Keratinocyte (primary cell): ENCODE data around the gene RNASE13. TPM values are rescaled to one million over a fixed set of nuclear protein-coding genes. Genes with fewer than 3 reads are reported as not detected.
"Not testable (repeated sequence)": the region's sequence is repeated elsewhere in the genome, so short reads cannot be mapped to it uniquely, and the experiment has no call there.

Experiments used
- DNase-seq: peaks from one replicate; pipeline ENCODE4 v3.0.0-alpha.2; 2011; ENCODE audit warnings: low read depth, missing footprints, low spot score
- FAIRE-seq: peaks from 2 replicates; lab custom pipeline; 2011; peaks lifted over from hg19 to GRCh38; lab: Jason Lieb, UNC
- H2AFZ ChIP-seq: 2 replicates; pipeline ENCODE4 v1.6.0; 2012; ENCODE audit warnings: low read length, control low read depth, inconsistent platforms; ENCODE audit not compliant: control insufficient read depth
- H3K27ac ChIP-seq: 2 replicates; pipeline ENCODE4 v1.5.1; 2011; ENCODE audit warnings: low read length; ENCODE audit not compliant: control insufficient read depth, insufficient read depth
- H3K27me3 ChIP-seq: 3 replicates; pipeline ENCODE4 v1.6.0; 2011; ENCODE audit warnings: low read length; ENCODE audit not compliant: control insufficient read depth, insufficient read depth; ENCODE audit errors: extremely low read depth
- H3K36me3 ChIP-seq, 2 experiments: 2 replicates in 1 of 2; 3 replicates in 1 of 2; pipeline ENCODE4 v1.5.1; 2011; ENCODE audit warnings: low read length in 2 of 2, mild to moderate bottlenecking in 1 of 2; ENCODE audit not compliant: control insufficient read depth in 2 of 2, insufficient read depth in 2 of 2; ENCODE audit errors: extremely low read depth in 1 of 2
- H3K4me1 ChIP-seq: 3 replicates; pipeline ENCODE4 v1.5.1; 2011; ENCODE audit warnings: low read length; ENCODE audit not compliant: control insufficient read depth, insufficient read depth; ENCODE audit errors: extremely low read depth
- H3K4me2 ChIP-seq: 3 replicates; pipeline ENCODE4 v1.6.0; 2011; ENCODE audit warnings: low read depth, low read length; ENCODE audit not compliant: control insufficient read depth, insufficient read depth; ENCODE audit errors: extremely low read depth
- H3K4me3 ChIP-seq, 3 experiments: fragments of 200-600 bp in 1 of 3; sonication (generic) in 1 of 3; 2 replicates in 2 of 3; 3 replicates in 1 of 3; pipeline ENCODE4 v1.5.1; 2011 to 2016; ENCODE audit warnings: low read length in 3 of 3, mild to moderate bottlenecking in 3 of 3, control low read depth in 2 of 3, inconsistent platforms in 1 of 3, low read depth in 1 of 3, mixed read lengths in 1 of 3, mixed run types in 1 of 3, moderate library complexity in 1 of 3; ENCODE audit not compliant: control insufficient read depth in 2 of 3, insufficient read depth in 2 of 3; ENCODE audit errors: extremely low read depth in 1 of 3
- H3K79me2 ChIP-seq: 2 replicates; pipeline ENCODE4 v1.6.0; 2012; ENCODE audit warnings: low read length; ENCODE audit not compliant: control insufficient read depth, insufficient read depth
- H3K9ac ChIP-seq: 3 replicates; pipeline ENCODE4 v1.6.0; 2011; ENCODE audit warnings: low read length; ENCODE audit not compliant: control insufficient read depth, insufficient read depth; ENCODE audit errors: extremely low read depth
- H3K9me1 ChIP-seq: 3 replicates; pipeline ENCODE4 v1.6.0; 2011; ENCODE audit warnings: low read length; ENCODE audit not compliant: control insufficient read depth, insufficient read depth; ENCODE audit errors: extremely low read depth
- H3K9me3 ChIP-seq: 2 replicates; pipeline ENCODE4 v1.5.1; 2012; ENCODE audit warnings: low read depth, low read length; ENCODE audit not compliant: control insufficient read depth
- H4K20me1 ChIP-seq: 3 replicates; pipeline ENCODE4 v1.6.0; 2011; ENCODE audit warnings: low read length; ENCODE audit not compliant: control insufficient read depth, insufficient read depth; ENCODE audit errors: extremely low read depth
- CTCF ChIP-seq, 3 experiments: IDR thresholded peaks in 1 of 3; conservative IDR thresholded peaks in 1 of 3; optimal IDR thresholded peaks in 1 of 3; 2 replicates in 2 of 3; 3 replicates in 1 of 3; pipeline versions ENCODE3 to v1.5.1; 2011; ENCODE audit warnings: low read length in 3 of 3, mild to moderate bottlenecking in 3 of 3, moderate library complexity in 2 of 3, control low read depth in 1 of 3, inconsistent platforms in 1 of 3; ENCODE audit not compliant: insufficient read depth in 2 of 3; ENCODE audit errors: extremely low read depth in 1 of 3
- EZH2 ChIP-seq: IDR thresholded peaks from one replicate; pipeline ENCODE4 v1.6.1; 2012; ENCODE audit warnings: inconsistent platforms, mild to moderate bottlenecking, low read length, moderate library complexity
- dilution Hi-C: fragments of 300-500 bp; cut with MboI; formaldehyde crosslinking; loops from one replicate; pipeline ENCODE4 v1.7.0; 2020; ENCODE audit warnings: low sequenced_read_pairs; ENCODE audit not compliant: extremely low pct_ligation_motif_present
- polyA plus RNA-seq, 5 experiments: library from polyadenylated mRNA; depleted of rRNA in 3 of 5; stranded (reverse) in 3 of 5; stranded (forward) in 1 of 5; unstranded in 1 of 5; fragments of >200 nt; gene quantifications; 1 replicate in 1 of 5; 2 replicates in 3 of 5; 3 replicates in 1 of 5; pipeline versions ENCODE4 v1.2.1 to v1.2.3, GENCODE V29; 2011 to 2012; ENCODE audit warnings: missing spikeins in 2 of 5, low read depth in 1 of 5, low replicate concordance in 1 of 5

RNASE13 gene
- polyA plus RNA-seq, 1 donor (not counting 4 experiments of a cell fraction or from before 2014, with no cell fraction given), result not detected

GRCh38 chr14:21014761-21015190 is 19.8 kb downstream of the RNASE13 start:
- Histone ChIP-seq H3K36me3 (no peaks in the 10 kb centered on the region), H3K27ac (no peak overlapping the region), H2AFZ (no peak overlapping the region), H3K9ac (no peak overlapping the region), H4K20me1 (no peaks in the 10 kb centered on the region), H3K4me1 (no peaks in the 10 kb centered on the region), H3K9me3 (no peaks in the 10 kb centered on the region), H3K4me2 (no peak overlapping the region), H3K4me3 (no peak overlapping the region), H3K79me2 (no peaks in the 10 kb centered on the region), H3K9me1 (no peaks in the 10 kb centered on the region), H3K27me3 (no peaks in the 10 kb centered on the region)
- TF ChIP-seq CTCF (optimal IDR thresholded peaks at IDR 0.05 in 1 of 3, IDR thresholded peaks at IDR 0.05 in 1 of 3, conservative IDR thresholded peaks at IDR 0.05 in 1 of 3; ENCODE audit: extremely low read depth in 1 of 3, insufficient read depth in 2 of 3, low read length in 3 of 3), result peak; percentile 89 to 92 (median 90)
- TF ChIP-seq EZH2, result no peak
- FAIRE-seq (peak; percentile 90), DNase-seq (peak; percentile 59)
- dilution Hi-C loops, result no loop called here

GRCh38 chr14:21011136-21011535 is 23.5 kb downstream of the RNASE13 start:
- H3K36me3 ChIP-seq, result no peaks in the 10 kb centered on the region
- no peaks in the 10 kb centered on the region for H3K27me3 ChIP-seq
- H3K4me1 ChIP-seq, result no peaks in the 10 kb centered on the region
- no peak overlapping the region for H3K27ac ChIP-seq
- no peak overlapping the region for H2AFZ ChIP-seq
- no peak overlapping the region for H3K9ac ChIP-seq
- no peak for DNase-seq
- no peaks in the 10 kb centered on the region for H3K9me1 ChIP-seq
- no peaks in the 10 kb centered on the region for H3K9me3 ChIP-seq
- dilution Hi-C loops, result no loop called here
- H3K4me3 ChIP-seq, result no peak overlapping the region
- H3K79me2 ChIP-seq, result no peaks in the 10 kb centered on the region
- H4K20me1 ChIP-seq, result no peaks in the 10 kb centered on the region
- TF ChIP-seq CTCF (optimal IDR thresholded peaks at IDR 0.05 in 1 of 3, IDR thresholded peaks at IDR 0.05 in 1 of 3, conservative IDR thresholded peaks at IDR 0.05 in 1 of 3; ENCODE audit: extremely low read depth in 1 of 3, insufficient read depth in 2 of 3, low read length in 3 of 3) (no peak), EZH2 (no peak)
- no peak overlapping the region for H3K4me2 ChIP-seq
- no peak for FAIRE-seq

- H3K36me3 ChIP-seq, H3K27ac ChIP-seq, H3K4me2 ChIP-seq, H3K4me3 ChIP-seq, dilution Hi-C loops, H3K9ac ChIP-seq, H3K9me1 ChIP-seq, FAIRE-seq, H2AFZ ChIP-seq, H4K20me1 ChIP-seq, H3K4me1 ChIP-seq, H3K9me3 ChIP-seq, H3K27me3 ChIP-seq, H3K79me2 ChIP-seq, DNase-seq: not testable (repeated sequence)
These were observed 24.9 kb downstream of the RNASE13 start for GRCh38 chr14:21009721-21010120.
